SU-DHL-6 (cell line): ENCODE measurements around the gene HSD17B4.

ENCODE experiments used
- EZH2phosphoT487 ChIP-seq: fragments of 200-600 bp; sonication (generic), shearing (Covaris generic); conservative IDR thresholded peaks from 2 replicates; pipeline ENCODE4 v1.6.1; 2018; ENCODE audit warnings: mild to moderate bottlenecking, antibody characterized with exemption, low read length, moderate library complexity, mixed read lengths
- TF ChIP-seq, protein P1 (sequence below): fragments of 200-600 bp; sonication (generic); IDR thresholded peaks from one replicate; pipeline ENCODE4 v1.5.1; 2017; ENCODE audit warnings: antibody characterized with exemption, mild to moderate bottlenecking, low read length, moderate library complexity; ENCODE audit not compliant: insufficient read depth, poor library complexity, severe bottlenecking

DNA sequence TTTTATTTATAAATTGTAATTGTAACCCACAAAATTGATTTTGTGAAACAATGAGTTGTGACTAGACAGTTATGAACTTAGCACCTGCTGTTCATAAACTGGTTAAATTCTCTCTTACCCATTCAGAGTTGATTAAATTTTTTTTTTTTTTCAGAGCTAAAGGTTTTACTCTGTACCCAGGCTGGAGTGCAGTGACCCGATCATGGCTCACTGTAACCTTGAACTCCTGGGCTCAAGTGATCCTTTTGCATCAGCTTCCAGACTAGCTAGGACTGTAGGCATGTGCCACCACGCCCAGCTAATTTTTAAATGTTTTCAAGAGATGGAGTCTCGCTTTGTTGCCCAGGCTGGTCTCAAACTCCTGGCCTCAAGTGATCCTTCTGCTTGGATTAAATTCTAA lies 1.9 kb downstream of the HSD17B4 start:
- TF ChIP-seq, protein P1, sequence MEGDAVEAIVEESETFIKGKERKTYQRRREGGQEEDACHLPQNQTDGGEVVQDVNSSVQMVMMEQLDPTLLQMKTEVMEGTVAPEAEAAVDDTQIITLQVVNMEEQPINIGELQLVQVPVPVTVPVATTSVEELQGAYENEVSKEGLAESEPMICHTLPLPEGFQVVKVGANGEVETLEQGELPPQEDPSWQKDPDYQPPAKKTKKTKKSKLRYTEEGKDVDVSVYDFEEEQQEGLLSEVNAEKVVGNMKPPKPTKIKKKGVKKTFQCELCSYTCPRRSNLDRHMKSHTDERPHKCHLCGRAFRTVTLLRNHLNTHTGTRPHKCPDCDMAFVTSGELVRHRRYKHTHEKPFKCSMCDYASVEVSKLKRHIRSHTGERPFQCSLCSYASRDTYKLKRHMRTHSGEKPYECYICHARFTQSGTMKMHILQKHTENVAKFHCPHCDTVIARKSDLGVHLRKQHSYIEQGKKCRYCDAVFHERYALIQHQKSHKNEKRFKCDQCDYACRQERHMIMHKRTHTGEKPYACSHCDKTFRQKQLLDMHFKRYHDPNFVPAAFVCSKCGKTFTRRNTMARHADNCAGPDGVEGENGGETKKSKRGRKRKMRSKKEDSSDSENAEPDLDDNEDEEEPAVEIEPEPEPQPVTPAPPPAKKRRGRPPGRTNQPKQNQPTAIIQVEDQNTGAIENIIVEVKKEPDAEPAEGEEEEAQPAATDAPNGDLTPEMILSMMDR = no peak
- TF ChIP-seq EZH2phosphoT487 = no peak
